GM23338 (cell line): Measurements from ENCODE around the gene AFAP1L2. TPM values are rescaled to one million over a fixed set of nuclear protein-coding genes. Genes with fewer than 3 reads are reported as not detected.

Experiments
- ATAC-seq: fragments of 200-7000 bp; cut with Tn5 transposase; 3 replicates; pipeline ENCODE4 v1.9.1; 2020
- DNase-seq: peaks from one replicate; pipeline ENCODE4 v3.0.0-alpha.2; 2015; ENCODE audit warnings: low spot score
- H2AFZ ChIP-seq: fragments of 200-600 bp; sonication (generic); 2 replicates; pipeline ENCODE4 v1.8.0; 2016; ENCODE audit warnings: antibody characterized with exemption, mild to moderate bottlenecking, moderate library complexity
- H3F3A ChIP-seq: fragments of 200-600 bp; sonication (generic); replicated peaks from 2 replicates; pipeline ENCODE4 v1.8.0; 2017; ENCODE audit warnings: antibody characterized with exemption, mixed run types, low read depth
- H3K27ac ChIP-seq: fragments of 200-600 bp; sonication (generic); 2 replicates; pipeline ENCODE4 v1.6.1; 2016; ENCODE audit warnings: low read depth
- H3K27me3 ChIP-seq: fragments of 200-600 bp; sonication (generic); 2 replicates; pipeline ENCODE4 v1.8.0; 2016; ENCODE audit warnings: mild to moderate bottlenecking, mixed run types, moderate library complexity; ENCODE audit not compliant: insufficient read depth
- H3K36me3 ChIP-seq: fragments of 200-600 bp; sonication (generic); 2 replicates; pipeline ENCODE4 v1.8.0; 2016; ENCODE audit warnings: mild to moderate bottlenecking; ENCODE audit not compliant: insufficient read depth
- H3K4me1 ChIP-seq: fragments of 200-600 bp; sonication (generic); 2 replicates; pipeline ENCODE4 v1.8.0; 2016; ENCODE audit warnings: mild to moderate bottlenecking, moderate library complexity; ENCODE audit not compliant: insufficient read depth
- H3K4me2 ChIP-seq: fragments of 200-600 bp; sonication (generic); 2 replicates; pipeline ENCODE4 v1.7.1; 2017; ENCODE audit warnings: mixed run types
- H3K4me3 ChIP-seq: fragments of 200-600 bp; sonication (generic); 2 replicates; pipeline ENCODE4 v1.6.1; 2016; ENCODE audit warnings: mixed run types
- H3K79me2 ChIP-seq: fragments of 200-600 bp; sonication (generic); replicated peaks from 2 replicates; pipeline ENCODE4 v1.8.0; 2017; ENCODE audit warnings: mild to moderate bottlenecking; ENCODE audit not compliant: insufficient read depth
- H3K9me2 ChIP-seq: fragments of 200-600 bp; sonication (generic); 2 replicates; pipeline ENCODE4 v1.8.0; 2017; ENCODE audit not compliant: insufficient read depth
- H4K20me1 ChIP-seq: fragments of 200-600 bp; sonication (generic); replicated peaks from 2 replicates; pipeline ENCODE4 v1.8.0; 2017; ENCODE audit warnings: mild to moderate bottlenecking; ENCODE audit not compliant: insufficient read depth
- H3K27ac Mint-ChIP-seq: 2 replicates; pipeline ENCODE4 v1.8.0; 2020; ENCODE audit warnings: inconsistent platforms, mild to moderate bottlenecking, moderate library complexity, mixed read lengths
- H3K27me3 Mint-ChIP-seq: 3 replicates; pipeline ENCODE4 v1.8.0; 2022; ENCODE audit warnings: low read depth, mild to moderate bottlenecking, moderate library complexity, mixed read lengths, inconsistent platforms; ENCODE audit not compliant: insufficient read depth, poor library complexity
- H3K36me3 Mint-ChIP-seq: 3 replicates; pipeline ENCODE4 v1.8.0; 2021; ENCODE audit warnings: low read depth, mild to moderate bottlenecking, inconsistent platforms, moderate library complexity, mixed read lengths
- H3K4me1 Mint-ChIP-seq: 3 replicates; pipeline ENCODE4 v1.8.0; 2020; ENCODE audit warnings: mild to moderate bottlenecking, inconsistent platforms, mixed read lengths
- H3K4me3 Mint-ChIP-seq: 3 replicates; pipeline ENCODE4 v1.8.0; 2021; ENCODE audit warnings: moderate library complexity, mild to moderate bottlenecking, inconsistent platforms, mixed read lengths
- H3K9me3 Mint-ChIP-seq: 3 replicates; pipeline ENCODE4 v1.8.0; 2020; ENCODE audit warnings: moderate library complexity, mild to moderate bottlenecking, inconsistent platforms, mixed read lengths
- CREB1 ChIP-seq: fragments of 250-450 bp; sonication (Bioruptor Pico); IDR thresholded peaks from 2 replicates; pipeline ENCODE4 v1.5.0; 2020; ENCODE audit warnings: low read depth, mild to moderate bottlenecking, moderate library complexity
- JUNB ChIP-seq: IDR thresholded peaks from one replicate; pipeline ENCODE4 v1.6.1; 2016; ENCODE audit warnings: antibody characterized with exemption; ENCODE audit not compliant: unreplicated experiment
- POLR2AphosphoS5 ChIP-seq: IDR thresholded peaks from 2 replicates; pipeline ENCODE4 v1.6.1; 2016; ENCODE audit warnings: antibody characterized with exemption, low read depth
- ZNF462 ChIP-seq: fragments of 250-450 bp; sonication (Bioruptor Pico); IDR thresholded peaks from 2 replicates; pipeline ENCODE4 v1.5.0; 2020; ENCODE audit warnings: mild to moderate bottlenecking, moderate library complexity
- polyA plus RNA-seq: library from polyadenylated mRNA; unstranded; fragments of >200 nt; fragmentation: Nextera tagmentation; extraction: Ambion mirVana; gene quantifications from 2 replicates; pipeline ENCODE4 v1.2.1, GENCODE V29; 2016
- total RNA-seq: library from RNA; depleted of rRNA; stranded (reverse); fragments of >200 nt; shearing (Covaris generic); gene quantifications from 2 replicates; pipeline ENCODE4 v1.2.3, GENCODE V29; 2014
- TF ChIP-seq, protein P1 (sequence below): IDR thresholded peaks from one replicate; pipeline ENCODE4 v1.6.1; 2018; ENCODE audit warnings: antibody characterized with exemption; ENCODE audit not compliant: unreplicated experiment

The AFAP1L2 gene
- total and polyA plus RNA-seq, 2 experiments from 2014 or later, result 2.3 to 6.5 TPM

- no peak for TF ChIP-seq ZNF462 (CRISPR knock-in tag)
- no peak for TF ChIP-seq CREB1 (CRISPR knock-in tag)
- TF ChIP-seq POLR2AphosphoS5, result no peak
These were observed 119.8 kb downstream of the AFAP1L2 start (continued) for GRCh38 chr10:114284346-114285071.

- no peaks in the 10 kb centered on the region for H3K9me2 ChIP-seq
- no peaks in the 10 kb centered on the region for H3K4me1 ChIP-seq
- DNase-seq (no peak), ATAC-seq (no peak)
- H3K27me3 Mint-ChIP-seq, result peaks cover 3% of the 10 kb centered on the region
- no peak overlapping the region for H3K27ac ChIP-seq
- no peaks in the 10 kb centered on the region for H3F3A ChIP-seq
- H3K4me3 Mint-ChIP-seq, result no peak overlapping the region
- no peaks in the 10 kb centered on the region for H4K20me1 ChIP-seq
- no peaks in the 10 kb centered on the region for H3K36me3 ChIP-seq
- no peaks in the 10 kb centered on the region for H3K9me3 Mint-ChIP-seq
- H3K79me2 ChIP-seq, result no peaks in the 10 kb centered on the region
- no peak overlapping the region for H3K4me2 ChIP-seq
- no peak overlapping the region for H3K4me3 ChIP-seq
- H3K36me3 Mint-ChIP-seq, result no peaks in the 10 kb centered on the region
- no peak overlapping the region for H3K27ac Mint-ChIP-seq
- no peaks in the 10 kb centered on the region for H3K4me1 Mint-ChIP-seq
- no peak overlapping the region for H2AFZ ChIP-seq
- H3K27me3 ChIP-seq, result no peaks in the 10 kb centered on the region
- TF ChIP-seq, protein P1, sequence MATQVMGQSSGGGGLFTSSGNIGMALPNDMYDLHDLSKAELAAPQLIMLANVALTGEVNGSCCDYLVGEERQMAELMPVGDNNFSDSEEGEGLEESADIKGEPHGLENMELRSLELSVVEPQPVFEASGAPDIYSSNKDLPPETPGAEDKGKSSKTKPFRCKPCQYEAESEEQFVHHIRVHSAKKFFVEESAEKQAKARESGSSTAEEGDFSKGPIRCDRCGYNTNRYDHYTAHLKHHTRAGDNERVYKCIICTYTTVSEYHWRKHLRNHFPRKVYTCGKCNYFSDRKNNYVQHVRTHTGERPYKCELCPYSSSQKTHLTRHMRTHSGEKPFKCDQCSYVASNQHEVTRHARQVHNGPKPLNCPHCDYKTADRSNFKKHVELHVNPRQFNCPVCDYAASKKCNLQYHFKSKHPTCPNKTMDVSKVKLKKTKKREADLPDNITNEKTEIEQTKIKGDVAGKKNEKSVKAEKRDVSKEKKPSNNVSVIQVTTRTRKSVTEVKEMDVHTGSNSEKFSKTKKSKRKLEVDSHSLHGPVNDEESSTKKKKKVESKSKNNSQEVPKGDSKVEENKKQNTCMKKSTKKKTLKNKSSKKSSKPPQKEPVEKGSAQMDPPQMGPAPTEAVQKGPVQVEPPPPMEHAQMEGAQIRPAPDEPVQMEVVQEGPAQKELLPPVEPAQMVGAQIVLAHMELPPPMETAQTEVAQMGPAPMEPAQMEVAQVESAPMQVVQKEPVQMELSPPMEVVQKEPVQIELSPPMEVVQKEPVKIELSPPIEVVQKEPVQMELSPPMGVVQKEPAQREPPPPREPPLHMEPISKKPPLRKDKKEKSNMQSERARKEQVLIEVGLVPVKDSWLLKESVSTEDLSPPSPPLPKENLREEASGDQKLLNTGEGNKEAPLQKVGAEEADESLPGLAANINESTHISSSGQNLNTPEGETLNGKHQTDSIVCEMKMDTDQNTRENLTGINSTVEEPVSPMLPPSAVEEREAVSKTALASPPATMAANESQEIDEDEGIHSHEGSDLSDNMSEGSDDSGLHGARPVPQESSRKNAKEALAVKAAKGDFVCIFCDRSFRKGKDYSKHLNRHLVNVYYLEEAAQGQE, result no peak
- TF ChIP-seq JUNB, result no peak
These were observed 120.6 kb downstream of the AFAP1L2 start for GRCh38 chr10:114283535-114284234.
